PC-9 (cell line): ENCODE data around the gene KCTD14. TPM values are rescaled to one million over a fixed set of nuclear protein-coding genes. Genes with fewer than 3 reads are reported as not detected.

Experiments used
- BruUV-seq: library from RNA; stranded (reverse); fragments of 400-500 nt; replicated peaks from 2 replicates; lab custom pipeline; 2021; lab: Mats Ljungman, UMichigan
- CTCF ChIA-PET: fragments of 300-600 bp; sonication (Branson Sonifier 250); formaldehyde crosslinking; loops from one replicate; lab custom pipeline; 2022; ENCODE audit warnings: antibody characterized with exemption; lab: Charles Lee
- POLR2A ChIA-PET: fragments of 300-600 bp; sonication (Branson Sonifier 250); formaldehyde crosslinking; loops from one replicate; lab custom pipeline; 2022; ENCODE audit warnings: antibody characterized with exemption; ENCODE audit not compliant: unreplicated experiment; lab: Charles Lee
- DNase-seq, 2 experiments: peaks; one replicate each; pipeline versions ENCODE4 v3.0.0 to v3.0.0-alpha.2; 2015 to 2022; ENCODE audit warnings: mixed read lengths in 1 of 2
- H2AFZ ChIP-seq: fragments of 200-600 bp; sonication (generic); 2 replicates; pipeline ENCODE4 v1.8.1; 2017; ENCODE audit warnings: antibody characterized with exemption
- H3F3A ChIP-seq: fragments of 200-600 bp; sonication (generic); 2 replicates; pipeline ENCODE4 v1.8.1; 2017; ENCODE audit warnings: antibody characterized with exemption, mild to moderate bottlenecking, low read depth; ENCODE audit not compliant: insufficient read depth
- H3K27ac ChIP-seq: fragments of 200-600 bp; sonication (generic); 2 replicates; pipeline ENCODE4 v1.6.1; 2016; ENCODE audit warnings: mixed run types
- H3K27me3 ChIP-seq: fragments of 200-600 bp; sonication (generic); 2 replicates; pipeline ENCODE4 v1.6.1; 2016; ENCODE audit warnings: low read depth, mixed run types; ENCODE audit not compliant: insufficient read depth
- H3K36me3 ChIP-seq: fragments of 200-600 bp; sonication (generic); 2 replicates; pipeline ENCODE4 v1.6.1; 2016; ENCODE audit warnings: low read depth, mixed run types
- H3K4me1 ChIP-seq: fragments of 200-600 bp; sonication (generic); replicated peaks from 2 replicates; pipeline ENCODE4 v1.6.1; 2016; ENCODE audit warnings: mixed run types; ENCODE audit not compliant: insufficient read depth
- H3K4me2 ChIP-seq: fragments of 200-600 bp; sonication (generic); 2 replicates; pipeline ENCODE4 v1.6.1; 2017; ENCODE audit warnings: mixed run types
- H3K4me3 ChIP-seq: fragments of 200-600 bp; sonication (generic); 2 replicates; pipeline ENCODE4 v1.6.1; 2016; ENCODE audit warnings: mixed run types
- H3K79me2 ChIP-seq: fragments of 200-600 bp; sonication (generic); 2 replicates; pipeline ENCODE4 v1.6.1; 2017; ENCODE audit warnings: low read depth, mixed run types
- H3K9me2 ChIP-seq: fragments of 200-600 bp; sonication (generic); 2 replicates; pipeline ENCODE4 v1.8.1; 2017; ENCODE audit warnings: mild to moderate bottlenecking; ENCODE audit not compliant: insufficient read depth
- H3K9me3 ChIP-seq: fragments of 200-600 bp; sonication (generic); 2 replicates; pipeline ENCODE4 v1.8.1; 2016; ENCODE audit warnings: low read depth; ENCODE audit not compliant: insufficient read depth
- H4K20me1 ChIP-seq: fragments of 200-600 bp; sonication (generic); 2 replicates; pipeline ENCODE4 v1.8.1; 2017; ENCODE audit not compliant: insufficient read depth
- CTCF ChIP-seq: fragments of 200-600 bp; sonication (generic); conservative IDR thresholded peaks from 2 replicates; pipeline ENCODE4 v1.6.1; 2017; ENCODE audit warnings: mixed run types, antibody characterized with exemption, mild to moderate bottlenecking, moderate library complexity
- EZH2 ChIP-seq: fragments of 200-600 bp; sonication (generic); IDR thresholded peaks from 2 replicates; pipeline ENCODE4 v1.8.0; 2017; ENCODE audit warnings: antibody characterized with exemption, low read depth
- intact Hi-C: fragments of 100-400 bp; cut with micrococcal nuclease; formaldehyde crosslinking; loops from one replicate; pipeline ENCODE4 v1.10.0; 2022; ENCODE audit not compliant: unreplicated experiment
- total RNA-seq: library from RNA; stranded (reverse); gene quantifications from 2 replicates; pipeline ENCODE4 v1.2.3, GENCODE V29; 2021

KCTD14 gene
- total RNA-seq, 1 experiment from 2014 or later, result 21.3 TPM

GRCh38 chr11:77968337-77968736 lies 54.7 kb downstream of the KCTD14 start:
- BruUV-seq, result no TSS peak
- POLR2A ChIA-PET, result no interaction called here
- intact Hi-C loops, result no loop called here
- H2AFZ ChIP-seq, result no peak overlapping the region
- CTCF ChIA-PET, result interaction anchor here (0.6 kb wide), 1 partner anchor 87 kb away, joined by 8 read pairs; no protein-coding TSS in a partner anchor
- no peak for DNase-seq
- H3K36me3 ChIP-seq, result no peaks in the 10 kb centered on the region; the same call in 1 of the 2 replicates
- H3K9me2 ChIP-seq, result no peaks in the 10 kb centered on the region
- no peaks in the 10 kb centered on the region for H3K9me3 ChIP-seq
- H3F3A ChIP-seq, result no peaks in the 10 kb centered on the region
- TF ChIP-seq EZH2 (no peak), CTCF (no peak)
- no peaks in the 10 kb centered on the region for H3K4me1 ChIP-seq
- H3K27ac ChIP-seq, result no peak overlapping the region
- H3K27me3 ChIP-seq, result no peaks in the 10 kb centered on the region
- no peak overlapping the region for H3K4me3 ChIP-seq
- no peaks in the 10 kb centered on the region for H4K20me1 ChIP-seq
- no peak overlapping the region for H3K4me2 ChIP-seq
- H3K79me2 ChIP-seq, result no peaks in the 10 kb centered on the region

GRCh38 chr11:77967753-77968152 lies 55.3 kb downstream of the KCTD14 start:
- Histone ChIP-seq H2AFZ (no peak overlapping the region), H3K9me2 (no peaks in the 10 kb centered on the region), H3K4me2 (no peak overlapping the region), H4K20me1 (no peaks in the 10 kb centered on the region), H3K27me3 (no peaks in the 10 kb centered on the region), H3K27ac (no peak overlapping the region), H3F3A (no peaks in the 10 kb centered on the region), H3K79me2 (no peaks in the 10 kb centered on the region), H3K4me1 (no peaks in the 10 kb centered on the region), H3K4me3 (no peak overlapping the region), H3K36me3 (no peaks in the 10 kb centered on the region), H3K9me3 (no peaks in the 10 kb centered on the region)
- no peak for TF ChIP-seq CTCF
- TF ChIP-seq EZH2, result no peak
- CTCF ChIA-PET, result interaction anchor here (0.6 kb wide), 1 partner anchor 87 kb away, joined by 8 read pairs; no protein-coding TSS in a partner anchor
- intact Hi-C loops, result no loop called here
- DNase-seq, result peak in 1 of 2 experiments; percentile 34
- POLR2A ChIA-PET, result no interaction called here
- no TSS peak for BruUV-seq

DNA sequence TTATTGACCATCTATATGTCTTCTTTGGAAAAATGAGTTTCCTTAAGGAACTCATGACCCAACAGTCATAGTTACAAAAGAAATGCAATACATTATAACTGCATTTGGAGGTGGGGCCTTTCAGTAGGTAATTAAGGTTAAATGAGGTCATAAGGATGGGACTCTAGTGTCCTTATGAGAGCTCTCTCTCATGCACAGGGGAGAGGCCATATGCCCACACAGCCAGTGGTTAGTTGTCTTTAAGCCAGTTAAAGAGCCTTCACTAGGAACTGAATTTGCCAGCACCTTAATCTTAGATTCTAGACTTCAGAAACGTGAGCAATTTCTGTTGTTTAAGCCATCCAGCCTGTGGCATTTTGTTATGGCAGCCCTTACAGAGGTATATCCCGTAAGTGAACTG lies 56.0 kb downstream of the KCTD14 start:
- H4K20me1 ChIP-seq, result no peaks in the 10 kb centered on the region
- ChIA-PET POLR2A (no interaction called here), CTCF (no interaction called here)
- H3K4me3 ChIP-seq, result no peak overlapping the region
- no peaks in the 10 kb centered on the region for H3K9me2 ChIP-seq
- intact Hi-C loops, result no loop called here
- no peaks in the 10 kb centered on the region for H3K36me3 ChIP-seq
- H3K27ac ChIP-seq, result no peak overlapping the region
- DNase-seq, result no peak
- no peaks in the 10 kb centered on the region for H3K4me1 ChIP-seq
- no TSS peak for BruUV-seq
- no peaks in the 10 kb centered on the region for H3K27me3 ChIP-seq
- no peak overlapping the region for H3K4me2 ChIP-seq
- no peak overlapping the region for H2AFZ ChIP-seq
- no peaks in the 10 kb centered on the region for H3F3A ChIP-seq
- TF ChIP-seq EZH2 (no peak), CTCF (no peak)
- no peaks in the 10 kb centered on the region for H3K79me2 ChIP-seq
- H3K9me3 ChIP-seq, result no peaks in the 10 kb centered on the region
